ENCODE measurements around the gene C1RL.

GRCh38 chr12:7083125-7083524 is 25.9 kb downstream of the C1RL start:
- TF ChIP-seq CTCF (conservative IDR thresholded peaks at IDR 0.05 in 1 of 2, IDR thresholded peaks at IDR 0.05 in 1 of 2; ENCODE audit: extremely low read depth in 1 of 2, insufficient read depth in 1 of 2, low read depth in 1 of 2, low read length in 2 of 2) (no peak), EZH2 (IDR thresholded peaks at IDR 0.05; ENCODE audit: borderline replicate concordance, low read length) (no peak)
